IPS DF 19.7 (cell line): Measurements from ENCODE around the gene SST.
A peak's percentile ranks its signal among the peaks of the same experiment; 100 is the strongest.
"Not testable (repeated sequence)": the region's sequence is repeated elsewhere in the genome, so short reads cannot be mapped to it uniquely, and the experiment has no call there.

Experiments used
- DNase-seq: peaks from one replicate; pipeline ENCODE4 v3.0.0-alpha.2; 2013; ENCODE audit warnings: low read depth, low spot score

The SST gene

GRCh38 chr3:187684444-187684843, 14.2 kb upstream of the SST start:
- DNase-seq, result no peak

GRCh38 chr3:187681756-187682155, 11.6 kb upstream of the SST start:
- DNase-seq, result not testable (repeated sequence)

DNA sequence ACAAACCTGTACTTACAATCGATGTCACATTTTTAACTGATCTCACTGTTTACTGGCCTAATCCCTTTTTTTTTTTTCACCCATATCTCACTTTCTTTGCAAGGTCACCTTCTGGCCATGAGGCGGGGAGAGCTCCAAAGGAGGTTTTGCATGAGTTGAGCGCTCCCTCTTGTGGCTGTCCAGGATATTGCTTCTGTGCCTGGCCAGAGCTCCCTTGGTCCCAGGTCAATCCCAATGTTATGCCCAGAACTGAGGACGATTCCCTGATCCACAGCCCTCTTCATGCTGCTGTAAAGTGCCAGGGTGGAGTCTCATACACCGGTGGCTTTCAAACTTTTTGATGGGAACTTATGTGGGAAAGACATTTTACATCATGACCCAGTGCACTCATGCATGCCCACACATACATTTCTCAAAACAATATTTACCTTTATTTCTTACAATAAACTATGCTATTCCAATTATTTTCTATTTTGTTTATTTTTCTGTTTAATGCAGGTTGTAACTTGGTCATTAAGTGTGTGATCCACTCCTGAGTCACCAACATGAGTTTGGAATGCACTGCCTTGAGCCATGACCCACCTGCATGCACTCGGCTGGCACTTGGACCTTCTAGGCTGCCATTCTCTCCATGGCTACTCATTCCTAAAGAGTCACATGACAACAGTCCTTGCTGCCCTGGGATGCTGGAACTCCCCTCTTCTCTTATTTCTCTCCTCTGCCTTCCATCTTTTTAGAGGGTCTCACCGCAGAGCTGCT, 9.6 kb upstream of the SST start:
- DNase-seq, result peak; percentile 48

- DNase-seq, result peak; percentile 33
Observed at GRCh38 chr3:187678726-187679268, 8.6 kb upstream of the SST start.

- no peak for DNase-seq
Observed at GRCh38 chr3:187677604-187678003, 7.4 kb upstream of the SST start.

DNA sequence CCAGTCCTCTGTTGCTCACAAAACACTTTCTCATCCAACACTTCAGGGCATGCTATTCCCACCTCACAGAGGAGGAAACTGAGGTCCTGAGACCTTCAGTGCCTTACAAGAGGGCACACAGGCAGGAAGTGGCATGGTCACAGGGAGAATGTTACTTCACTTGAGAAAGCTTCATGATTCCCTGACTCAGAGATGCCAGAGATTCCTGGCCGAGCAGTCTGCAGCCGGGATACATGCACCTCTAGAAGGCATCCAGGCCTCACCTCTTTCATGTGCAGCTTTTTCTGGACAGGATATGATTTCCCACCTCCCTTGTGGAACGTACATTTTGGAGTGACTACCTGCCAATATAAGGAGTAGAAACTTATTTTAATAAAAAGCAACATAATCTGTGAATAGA, 2.8 kb upstream of the SST start:
- DNase-seq, result no peak

- no peak for DNase-seq
Observed at GRCh38 chr3:187667526-187667925, 2.7 kb downstream of the SST start.

- DNase-seq, result no peak
Observed at GRCh38 chr3:187665764-187666402, 4.3 kb downstream of the SST start.

GRCh38 chr3:187665010-187665409, 5.2 kb downstream of the SST start:
- no peak for DNase-seq

- no peak for DNase-seq
Observed at GRCh38 chr3:187662848-187663409, 7.3 kb downstream of the SST start.

- DNase-seq, result no peak
Observed at GRCh38 chr3:187661267-187661666, 8.9 kb downstream of the SST start.

GRCh38 chr3:187651282-187651681, 18.9 kb downstream of the SST start:
- DNase-seq, result no peak

GRCh38 chr3:187648177-187648576, 22.0 kb downstream of the SST start:
- no peak for DNase-seq

GRCh38 chr3:187646906-187647660, 23.1 kb downstream of the SST start:
- no peak for DNase-seq

- DNase-seq, result not testable (repeated sequence)
Observed at GRCh38 chr3:187645379-187645778, 24.8 kb downstream of the SST start.

GRCh38 chr3:187642861-187643260, 27.3 kb downstream of the SST start:
- no peak for DNase-seq

DNA sequence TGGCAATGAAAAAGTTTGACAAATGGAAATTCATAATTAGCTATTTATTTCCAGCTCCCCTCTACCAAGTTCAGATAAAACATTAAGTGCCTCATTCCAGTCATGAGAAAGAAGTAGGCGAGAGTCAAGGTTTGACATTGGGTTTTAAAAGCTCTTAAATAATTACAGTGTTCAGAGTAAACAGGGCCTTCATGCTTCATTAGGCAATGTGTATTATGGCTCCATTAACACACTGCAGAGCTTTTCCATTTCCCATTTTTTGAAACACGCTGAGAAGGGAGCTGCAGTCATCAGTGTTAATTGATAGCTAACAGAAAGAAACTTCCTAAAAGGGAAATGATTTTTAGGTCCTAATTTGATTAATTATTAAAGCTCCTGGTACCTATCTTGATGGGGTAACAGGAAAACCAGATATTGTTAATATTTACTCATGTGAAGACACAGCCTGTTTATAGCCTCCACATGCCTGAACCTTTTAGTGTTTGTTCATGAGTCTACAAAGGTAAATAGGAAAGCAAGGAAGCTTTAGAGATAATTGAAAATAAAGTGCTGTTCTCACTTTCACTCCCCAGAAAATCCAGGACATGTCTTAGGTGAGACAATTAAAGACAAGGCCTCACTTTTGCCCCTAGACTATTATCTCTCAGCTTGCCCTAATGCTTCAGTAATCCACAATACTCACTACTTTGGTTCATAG, 28.7 kb downstream of the SST start:
- DNase-seq, result no peak

DNA sequence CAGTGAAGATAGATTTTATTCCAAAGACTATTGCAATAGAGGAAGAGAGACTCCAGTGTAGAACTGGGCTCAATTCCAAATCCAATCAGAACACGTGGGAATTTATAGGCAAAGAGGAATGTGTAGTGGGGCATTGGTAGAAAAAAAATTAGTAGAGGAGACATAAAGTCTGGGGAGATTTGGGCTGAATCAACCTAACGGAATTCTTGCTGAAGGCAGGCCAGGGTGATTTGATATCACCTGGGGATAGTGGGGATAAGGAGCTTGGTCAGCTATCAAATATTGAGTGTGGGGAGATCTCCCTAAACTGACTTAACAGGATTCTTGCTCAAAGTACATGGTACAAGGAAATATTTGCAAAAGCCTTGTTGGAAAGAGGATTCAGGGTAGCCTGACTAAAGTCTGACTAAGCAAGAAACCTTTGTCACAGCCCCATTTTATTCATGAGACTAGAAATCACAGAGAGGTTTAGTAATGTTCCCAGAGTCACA, 29.6 kb downstream of the SST start:
- no peak for DNase-seq

GRCh38 chr3:187639927-187640568, 30.1 kb downstream of the SST start:
- DNase-seq, result no peak

DNA sequence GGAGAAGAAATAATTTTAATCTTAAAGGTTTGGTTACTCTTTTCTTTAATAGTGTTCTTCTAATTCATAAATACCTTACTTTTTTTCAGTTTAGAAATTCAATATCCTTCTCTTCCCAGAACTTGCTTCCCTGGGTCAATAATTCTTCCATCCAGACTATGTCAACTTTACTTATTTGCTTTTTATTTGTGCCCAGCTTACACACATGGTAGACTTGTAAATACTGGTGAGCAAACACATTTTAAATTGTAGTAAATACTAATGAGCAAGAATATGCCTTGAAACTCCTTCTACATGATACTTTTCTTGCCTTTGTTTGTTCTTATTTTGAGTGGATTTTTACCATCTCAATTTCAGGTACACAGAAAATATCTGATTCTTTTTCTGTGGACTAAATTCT, 33.7 kb downstream of the SST start:
- no peak for DNase-seq

DNA sequence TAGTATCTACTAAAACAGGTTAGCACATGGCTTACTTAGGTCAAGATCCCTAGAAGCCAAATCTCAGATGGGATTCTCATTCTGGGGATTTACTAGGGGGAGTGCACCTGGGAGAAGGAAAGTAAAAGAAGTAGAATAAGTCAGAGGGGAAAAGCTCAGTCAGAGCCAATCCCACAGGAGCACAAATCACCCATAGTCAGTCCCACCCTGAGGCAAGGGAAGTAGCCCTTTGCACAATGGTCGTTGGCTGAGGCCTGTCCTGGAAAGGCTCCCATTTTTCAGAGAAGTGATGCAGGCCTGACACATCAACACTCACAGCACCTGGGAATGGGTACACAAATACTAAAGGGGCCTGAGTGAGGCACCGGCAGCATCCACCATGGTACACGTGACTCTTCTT, 39.8 kb downstream of the SST start:
- no peak for DNase-seq
